Measurements from ENCODE around the gene MSI2. TPM values are rescaled to one million over a fixed set of nuclear protein-coding genes. Genes with fewer than 3 reads are reported as not detected.

MSI2 gene
- total and polyA plus RNA-seq, 2 donors = 19.0 to 43.4 TPM

DNA sequence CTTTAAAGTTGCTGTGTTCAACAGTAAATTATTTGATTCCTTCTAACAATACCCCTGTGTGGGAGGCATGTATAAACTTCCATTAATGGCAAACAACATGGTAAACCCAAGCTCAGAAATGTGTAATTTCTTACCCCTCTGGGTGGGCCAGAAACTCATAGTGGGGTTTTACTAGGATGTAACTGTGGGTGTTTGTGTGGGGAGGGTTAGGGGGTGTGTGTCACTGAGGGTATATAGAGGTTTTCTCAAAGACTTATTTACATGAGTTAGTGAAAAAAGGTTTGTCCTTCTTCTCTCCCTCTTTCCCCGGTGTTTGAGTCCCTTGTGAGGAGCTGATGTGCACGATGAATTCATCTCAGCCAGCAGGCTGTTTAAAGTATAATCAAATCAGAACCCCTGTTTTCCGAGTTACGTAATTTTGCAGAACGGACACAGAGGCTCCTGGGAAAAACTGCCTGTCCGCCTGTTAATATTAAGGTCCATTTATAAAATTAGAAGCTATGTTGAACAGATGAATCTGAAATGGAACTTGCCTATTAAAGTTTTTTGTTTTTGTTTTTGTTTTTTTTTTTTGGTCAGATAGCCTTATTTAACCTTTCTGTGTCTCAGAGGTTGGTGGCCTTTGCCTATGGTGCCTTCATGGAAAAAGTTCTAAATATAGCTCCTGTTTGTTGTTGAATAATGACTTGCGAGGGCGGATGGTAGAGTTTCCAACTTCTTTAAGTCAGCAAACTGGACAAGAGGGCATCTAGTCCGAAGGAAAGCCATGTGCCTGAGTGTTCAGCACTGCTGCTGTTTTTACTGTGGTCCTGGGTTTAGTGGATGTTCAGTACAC lies 73.3 kb downstream of the MSI2 start:
- no peaks in the 10 kb centered on the region for H3K36me3 ChIP-seq (ENCODE audit: insufficient read depth)
- DNase-seq (ENCODE audit: extremely low spot score) = no peak
- whole genome bisulfite sequencing = 57% methylated on average over 9 of the region's 9 CpGs
- H3K4me1 ChIP-seq (ENCODE audit: insufficient read depth) = no peaks in the 10 kb centered on the region
- H3K4me3 ChIP-seq (ENCODE audit: low read depth, low read length) = no peak overlapping the region
- no peak overlapping the region for H3K27ac ChIP-seq (ENCODE audit: low read depth)

DNA sequence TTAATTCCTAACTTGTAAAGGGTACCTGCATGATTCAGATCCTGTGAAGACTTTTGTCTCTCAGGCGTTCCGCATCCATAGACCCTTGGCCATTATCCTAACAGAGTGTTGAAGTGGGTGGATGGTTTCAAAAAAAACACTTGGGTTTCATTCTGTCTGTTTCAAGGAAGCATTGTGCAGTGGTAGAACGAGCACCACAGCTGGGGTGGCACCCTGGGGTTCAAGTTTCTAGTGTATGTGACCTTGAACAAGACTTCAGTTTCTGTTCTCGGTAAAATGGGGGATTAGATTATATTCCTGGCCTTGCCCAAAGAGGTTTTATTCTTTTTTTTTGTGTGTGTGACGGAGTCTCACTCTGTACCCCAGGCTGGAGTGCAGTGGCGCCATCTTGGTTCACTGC lies 74.3 kb downstream of the MSI2 start:
- 96% methylated on average over 6 of the region's 6 CpGs for WGBS
- Histone ChIP-seq H3K36me3 (ENCODE audit: insufficient read depth) (no peaks in the 10 kb centered on the region), H3K27ac (ENCODE audit: low read depth) (no peak overlapping the region), H3K4me1 (ENCODE audit: insufficient read depth) (no peaks in the 10 kb centered on the region), H3K4me3 (ENCODE audit: low read depth, low read length) (no peak overlapping the region)
- no peak for DNase-seq (ENCODE audit: extremely low spot score)

DNA sequence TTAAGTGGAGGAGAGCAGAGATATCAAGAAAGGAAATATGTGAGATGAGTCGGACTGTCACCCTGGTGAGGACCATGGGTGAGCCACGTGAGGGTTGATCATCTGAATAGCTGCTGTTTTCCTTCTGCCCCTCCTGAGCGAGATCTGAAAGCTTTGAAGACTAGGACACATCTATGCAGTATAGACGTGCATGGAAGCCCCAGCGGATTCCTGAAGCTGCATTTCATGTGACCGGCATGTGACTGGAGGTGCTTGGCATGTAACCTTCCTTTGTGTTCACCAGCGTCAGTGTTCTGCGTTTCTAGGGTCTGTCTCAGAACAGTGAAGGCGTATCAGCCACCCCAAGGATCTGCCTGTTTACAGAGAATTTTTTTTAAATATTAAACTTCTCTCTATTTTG lies 75.1 kb downstream of the MSI2 start:
- 95% methylated on average over 9 of the region's 9 CpGs for WGBS
- Histone ChIP-seq H3K4me1 (ENCODE audit: insufficient read depth) (no peaks in the 10 kb centered on the region), H3K36me3 (ENCODE audit: insufficient read depth) (no peaks in the 10 kb centered on the region), H3K27ac (ENCODE audit: low read depth) (no peak overlapping the region), H3K4me3 (ENCODE audit: low read depth, low read length) (no peak overlapping the region)
- DNase-seq (ENCODE audit: extremely low spot score) = no peak

DNA sequence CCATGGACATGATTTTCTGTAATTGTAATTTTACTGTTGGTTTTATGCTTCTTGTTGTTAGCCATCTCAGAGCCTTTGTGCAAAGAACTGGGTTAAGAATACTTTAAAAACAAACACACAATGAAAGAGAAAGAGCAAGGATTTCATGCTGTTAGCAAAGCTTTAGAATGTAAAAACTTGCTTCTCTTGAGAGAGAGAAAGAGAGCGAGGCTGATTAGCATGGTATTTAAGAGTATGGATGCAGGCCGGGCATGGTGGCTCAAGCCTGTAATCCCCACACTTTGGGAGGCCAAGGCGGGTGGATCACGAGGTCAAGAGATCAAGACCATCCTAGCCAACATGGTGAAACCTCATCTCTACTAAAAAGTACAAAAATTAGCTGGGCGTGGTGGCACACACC lies 76.2 kb downstream of the MSI2 start:
- no peak overlapping the region for H3K27ac ChIP-seq (ENCODE audit: low read depth)
- no peak overlapping the region for H3K4me3 ChIP-seq (ENCODE audit: low read depth, low read length)
- WGBS = 88% methylated on average over 5 of the region's 5 CpGs
- no peaks in the 10 kb centered on the region for H3K36me3 ChIP-seq (ENCODE audit: insufficient read depth)
- H3K4me1 ChIP-seq (ENCODE audit: insufficient read depth) = no peaks in the 10 kb centered on the region
- DNase-seq (ENCODE audit: extremely low spot score) = no peak

DNA sequence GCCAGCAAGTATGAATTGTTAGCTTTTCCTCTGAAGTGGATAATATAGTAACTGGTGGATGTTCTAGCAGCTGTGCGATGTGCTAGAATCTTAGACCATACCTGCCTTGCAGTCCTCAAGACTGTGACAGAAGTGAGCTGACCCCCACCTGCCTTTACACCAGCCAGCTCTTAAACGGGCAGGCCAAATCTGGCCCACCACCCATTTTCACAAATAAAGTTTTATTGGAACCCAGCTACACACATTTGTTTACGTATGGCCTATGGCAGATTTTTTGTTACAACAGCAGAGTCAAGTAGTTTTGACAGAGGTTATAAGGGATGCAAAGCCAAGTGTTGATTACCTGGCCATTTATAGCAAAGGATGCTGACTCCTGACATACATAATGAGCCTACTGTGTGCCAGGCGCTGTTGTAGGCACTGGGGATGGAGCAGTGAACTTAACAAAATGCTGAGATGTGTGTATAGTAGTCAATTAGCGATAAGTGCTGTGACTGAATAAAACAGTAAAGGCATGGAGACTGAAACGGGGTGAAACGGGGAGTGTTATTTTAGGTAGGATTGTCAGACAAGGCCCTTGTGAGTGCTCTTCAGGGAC lies 79.0 kb downstream of the MSI2 start:
- H3K27ac ChIP-seq (ENCODE audit: low read depth) = no peak overlapping the region
- WGBS = 84% methylated on average over 7 of the region's 7 CpGs
- H3K4me1 ChIP-seq (ENCODE audit: insufficient read depth) = no peaks in the 10 kb centered on the region

DNA sequence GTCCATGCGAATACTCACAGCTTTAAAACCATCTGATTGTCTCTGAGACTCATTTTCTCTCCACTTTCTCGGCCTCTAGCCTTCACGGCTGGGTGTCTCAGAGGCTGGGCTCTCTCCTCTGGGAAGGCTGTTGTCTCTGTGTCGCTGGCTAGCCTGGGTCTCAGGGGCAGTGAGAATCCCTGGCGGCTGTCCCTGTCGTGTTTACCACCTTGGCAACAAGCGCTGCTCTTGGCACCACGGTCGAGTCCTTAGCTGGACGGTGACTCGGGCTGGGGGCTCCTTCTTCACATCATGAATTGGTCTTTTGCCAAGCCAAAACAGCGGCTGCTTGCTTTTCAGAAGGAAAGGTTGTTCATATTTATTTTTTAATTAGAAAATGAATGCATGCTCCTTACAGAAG lies 81.1 kb downstream of the MSI2 start:
- WGBS = 75% methylated on average over 12 of the region's 12 CpGs
- H3K4me1 ChIP-seq (ENCODE audit: insufficient read depth) = no peaks in the 10 kb centered on the region
- no peak for DNase-seq (ENCODE audit: extremely low spot score)
- no peaks in the 10 kb centered on the region for H3K36me3 ChIP-seq (ENCODE audit: insufficient read depth)
- H3K27ac ChIP-seq (ENCODE audit: low read depth) = no peak overlapping the region
- no peak overlapping the region for H3K4me3 ChIP-seq (ENCODE audit: low read depth, low read length)

More for the DNA sequence above, 79.0 kb downstream of the MSI2 start:
- no peaks in the 10 kb centered on the region for H3K36me3 ChIP-seq (ENCODE audit: insufficient read depth)
- no peak overlapping the region for H3K4me3 ChIP-seq (ENCODE audit: low read depth, low read length)
- DNase-seq (ENCODE audit: extremely low spot score) = no peak

DNA sequence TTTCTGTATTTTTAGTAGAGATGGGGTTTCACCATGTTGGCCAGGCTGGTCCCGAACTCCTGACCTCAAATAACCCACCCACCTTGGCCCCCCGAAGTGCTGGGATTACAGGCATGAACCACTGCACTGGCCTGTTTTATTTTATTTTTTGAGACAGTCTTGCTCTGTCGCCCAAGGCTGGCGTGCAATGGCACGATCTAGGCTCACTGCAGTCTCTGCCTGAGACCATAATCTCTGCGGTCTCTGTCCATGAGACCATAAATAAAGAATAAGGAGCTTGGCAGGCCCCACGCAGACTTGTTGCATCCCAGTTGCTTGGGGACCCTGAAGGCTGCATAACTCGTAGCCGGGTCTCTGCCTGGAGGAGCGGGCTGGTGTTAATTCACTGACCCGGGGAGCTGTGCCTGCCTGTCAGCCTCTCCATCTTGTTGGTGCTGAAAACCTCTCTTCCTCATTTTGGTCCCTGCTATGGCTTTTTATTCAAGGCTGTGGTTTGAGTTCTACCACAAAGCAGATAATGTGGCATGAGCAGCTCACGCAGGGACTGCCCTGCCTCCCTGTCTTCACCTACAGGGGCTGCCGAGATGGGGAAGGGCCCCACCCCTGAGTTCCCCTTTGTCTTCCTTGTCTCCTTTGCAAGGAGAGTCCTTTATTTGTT lies 82.1 kb downstream of the MSI2 start:
- H3K36me3 ChIP-seq (ENCODE audit: insufficient read depth) = no peaks in the 10 kb centered on the region
- H3K4me1 ChIP-seq (ENCODE audit: insufficient read depth) = no peaks in the 10 kb centered on the region
- WGBS = 83% methylated on average over 13 of the region's 13 CpGs
- no peak for DNase-seq (ENCODE audit: extremely low spot score)
- no peak overlapping the region for H3K27ac ChIP-seq (ENCODE audit: low read depth)
- no peak overlapping the region for H3K4me3 ChIP-seq (ENCODE audit: low read depth, low read length)

DNA sequence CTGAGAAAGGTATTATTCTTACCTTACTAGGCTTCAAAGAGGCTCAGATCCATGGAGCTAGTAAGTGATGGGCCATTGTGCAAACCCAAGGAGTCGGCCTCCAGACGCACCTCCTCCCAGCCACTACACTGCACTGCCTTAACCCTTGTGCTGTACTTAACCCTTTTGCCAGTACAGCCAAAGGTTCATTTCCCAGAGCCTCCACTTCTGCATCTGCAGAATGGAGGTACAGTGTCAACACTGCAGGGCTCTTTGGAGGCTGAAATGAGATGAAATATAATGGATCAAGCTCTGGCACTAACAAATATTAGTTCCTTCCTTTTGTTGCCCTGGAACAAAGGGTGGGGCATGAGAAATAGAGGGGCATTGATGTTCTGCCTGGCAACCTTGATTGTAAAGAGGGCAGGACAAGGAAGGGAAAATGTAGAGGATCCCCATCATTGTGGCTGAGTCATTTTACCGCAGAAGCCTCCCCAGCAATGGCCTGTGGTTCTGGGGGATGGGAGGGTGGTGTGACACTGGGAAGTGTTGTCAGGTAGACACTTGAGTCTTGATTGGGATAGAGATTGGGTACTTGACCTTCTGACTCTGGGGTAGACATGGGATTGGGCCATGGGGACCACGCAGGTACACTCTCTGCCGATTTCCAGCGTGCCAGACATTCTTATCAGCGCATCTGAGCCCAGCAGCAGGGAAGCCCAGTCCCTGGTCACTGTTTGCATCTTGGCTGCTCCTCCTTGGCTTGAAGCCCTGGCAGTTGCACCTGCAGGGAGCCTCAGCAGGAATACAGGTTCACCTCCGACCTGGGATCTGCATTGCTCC lies 84.0 kb downstream of the MSI2 start:
- no peak for DNase-seq (ENCODE audit: extremely low spot score)
- Histone ChIP-seq H3K4me3 (ENCODE audit: low read depth, low read length) (no peak overlapping the region), H3K4me1 (ENCODE audit: insufficient read depth) (no peaks in the 10 kb centered on the region), H3K36me3 (ENCODE audit: insufficient read depth) (no peaks in the 10 kb centered on the region), H3K27ac (ENCODE audit: low read depth) (no peak overlapping the region)
- 86% methylated on average over 8 of the region's 8 CpGs for WGBS

DNA sequence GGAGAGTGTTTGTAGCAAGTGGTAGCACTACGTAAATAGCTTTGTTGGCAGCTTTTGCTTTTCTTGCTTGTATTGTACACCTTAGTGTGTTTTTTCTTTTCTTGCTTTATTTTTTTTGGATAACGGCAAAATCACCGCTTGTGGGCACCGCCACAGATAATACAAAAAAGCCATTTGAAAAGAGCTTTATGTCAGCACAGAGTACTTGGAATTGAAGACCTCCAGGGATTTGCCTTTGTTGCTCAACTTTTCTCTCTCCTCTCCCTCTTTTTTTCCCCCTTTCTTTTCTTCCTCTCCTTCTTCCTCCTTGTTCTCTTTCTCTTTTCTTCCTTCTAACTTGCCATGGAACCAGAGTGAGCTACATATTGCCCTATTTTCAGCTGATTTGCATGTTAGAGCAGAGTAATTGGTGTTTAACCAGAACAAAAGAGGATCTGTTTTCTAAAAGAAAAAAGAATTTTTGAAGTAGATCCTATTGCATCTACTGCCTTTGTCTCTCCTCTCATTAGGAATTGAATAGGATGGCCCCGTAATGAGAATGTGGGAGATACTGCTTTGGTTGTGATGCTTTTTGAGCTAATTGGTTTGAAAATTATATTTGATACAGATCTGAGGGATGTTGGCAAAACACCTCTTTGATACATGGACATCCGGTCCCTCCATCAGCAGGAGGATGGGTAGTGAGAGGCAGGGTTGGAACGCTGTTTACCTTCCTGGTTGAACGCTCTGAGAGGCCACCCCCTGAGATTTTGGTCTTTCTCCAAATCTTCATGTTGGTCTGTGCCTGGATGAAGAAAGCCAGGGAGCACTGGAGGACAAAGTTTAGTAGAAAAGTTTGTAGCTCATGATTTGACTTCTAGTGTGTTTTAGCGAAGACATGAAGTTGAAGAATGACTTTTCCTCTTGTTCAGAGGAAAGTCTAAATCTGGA lies 85.6 kb downstream of the MSI2 start:
- no peak for DNase-seq (ENCODE audit: extremely low spot score)
- H3K4me3 ChIP-seq (ENCODE audit: low read depth, low read length) = no peak overlapping the region
- H3K4me1 ChIP-seq (ENCODE audit: insufficient read depth) = no peaks in the 10 kb centered on the region
- H3K36me3 ChIP-seq (ENCODE audit: insufficient read depth) = no peaks in the 10 kb centered on the region
- H3K27ac ChIP-seq (ENCODE audit: low read depth) = no peak overlapping the region
- 80% methylated on average over 9 of the region's 9 CpGs for WGBS

DNA sequence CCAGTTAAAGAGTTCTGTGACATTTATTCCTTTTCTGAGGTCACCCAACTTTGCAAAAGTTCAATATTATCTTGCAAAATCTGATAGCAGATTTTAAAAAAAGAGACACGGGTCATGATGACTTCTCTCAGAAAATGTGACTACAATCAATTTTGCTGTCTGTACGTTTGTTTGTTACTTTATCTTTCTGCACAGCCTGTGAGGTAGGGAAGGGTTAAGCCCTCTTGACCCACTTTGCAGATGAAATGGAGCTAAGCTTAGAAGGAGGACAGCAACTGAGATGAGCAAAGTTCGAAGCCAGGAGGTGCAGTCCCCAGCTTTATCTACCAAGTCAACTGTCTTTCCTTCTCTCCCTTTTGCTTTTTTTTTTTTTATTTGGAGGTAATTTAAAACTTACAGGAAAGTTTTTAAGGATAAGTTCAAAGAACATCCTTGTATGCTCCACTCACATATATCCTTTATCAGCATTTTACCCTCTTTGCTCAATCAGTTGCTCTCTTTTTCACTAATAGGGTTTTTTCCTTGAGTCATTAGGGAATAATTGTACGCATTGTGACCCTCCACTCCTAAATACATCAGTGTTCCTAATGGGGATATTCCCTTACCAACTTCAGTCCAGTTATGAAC lies 86.8 kb downstream of the MSI2 start:
- DNase-seq (ENCODE audit: extremely low spot score) = no peak
- 74% methylated on average over 4 of the region's 4 CpGs for WGBS
- Histone ChIP-seq H3K27ac (ENCODE audit: low read depth) (no peak overlapping the region), H3K4me1 (ENCODE audit: insufficient read depth) (no peaks in the 10 kb centered on the region), H3K36me3 (ENCODE audit: insufficient read depth) (no peaks in the 10 kb centered on the region), H3K4me3 (ENCODE audit: low read depth, low read length) (no peak overlapping the region)

DNA sequence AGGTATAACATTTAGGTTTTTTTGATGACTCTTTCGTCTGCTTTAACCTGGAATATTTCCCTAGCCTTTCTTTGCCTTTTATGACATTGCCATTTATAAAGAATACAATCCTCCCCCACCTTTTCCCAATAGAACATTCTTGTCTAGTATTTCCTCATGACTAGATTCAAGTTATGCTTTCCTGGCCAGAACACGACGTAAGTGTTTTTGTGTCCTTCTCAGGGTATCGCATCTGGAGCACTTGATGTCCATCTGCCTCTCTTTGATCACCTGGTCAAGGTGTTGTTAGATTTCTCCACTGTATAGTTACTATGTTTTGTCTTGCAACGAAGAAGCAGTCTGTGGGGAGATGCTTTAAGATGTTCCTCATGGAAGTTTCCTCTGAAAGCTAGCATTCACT lies 87.4 kb downstream of the MSI2 start:
- Histone ChIP-seq H3K4me3 (ENCODE audit: low read depth, low read length) (no peak overlapping the region), H3K4me1 (ENCODE audit: insufficient read depth) (no peaks in the 10 kb centered on the region), H3K36me3 (ENCODE audit: insufficient read depth) (no peaks in the 10 kb centered on the region), H3K27ac (ENCODE audit: low read depth) (no peak overlapping the region)
- 92% methylated on average over 5 of the region's 5 CpGs for WGBS
- DNase-seq (ENCODE audit: extremely low spot score) = no peak

DNA sequence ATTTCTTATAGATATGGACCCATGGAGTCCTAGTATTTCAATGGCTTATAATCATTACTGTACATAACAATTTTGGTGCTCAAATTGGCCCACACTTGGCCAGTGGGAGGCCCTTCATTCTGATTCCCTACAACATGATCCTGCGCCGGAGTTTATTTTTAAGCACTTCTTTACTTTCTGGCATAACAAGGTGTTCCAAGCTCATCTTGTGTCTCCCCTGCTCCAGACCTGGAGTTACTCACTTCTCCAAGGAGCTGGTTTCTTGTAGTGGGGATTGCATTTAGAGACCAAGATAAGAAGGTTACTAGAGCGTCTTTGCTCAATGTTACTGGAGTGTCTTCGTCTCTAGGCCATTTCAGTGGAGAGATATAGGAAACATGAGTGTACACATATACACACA lies 87.9 kb downstream of the MSI2 start:
- no peaks in the 10 kb centered on the region for H3K4me1 ChIP-seq (ENCODE audit: insufficient read depth)
- DNase-seq (ENCODE audit: extremely low spot score) = no peak
- H3K27ac ChIP-seq (ENCODE audit: low read depth) = no peak overlapping the region
- no peak overlapping the region for H3K4me3 ChIP-seq (ENCODE audit: low read depth, low read length)
- WGBS = 97% methylated on average over 4 of the region's 4 CpGs
- H3K36me3 ChIP-seq (ENCODE audit: insufficient read depth) = no peaks in the 10 kb centered on the region
